ENCODE data around the gene IQSEC3.

The IQSEC3 gene

DNA sequence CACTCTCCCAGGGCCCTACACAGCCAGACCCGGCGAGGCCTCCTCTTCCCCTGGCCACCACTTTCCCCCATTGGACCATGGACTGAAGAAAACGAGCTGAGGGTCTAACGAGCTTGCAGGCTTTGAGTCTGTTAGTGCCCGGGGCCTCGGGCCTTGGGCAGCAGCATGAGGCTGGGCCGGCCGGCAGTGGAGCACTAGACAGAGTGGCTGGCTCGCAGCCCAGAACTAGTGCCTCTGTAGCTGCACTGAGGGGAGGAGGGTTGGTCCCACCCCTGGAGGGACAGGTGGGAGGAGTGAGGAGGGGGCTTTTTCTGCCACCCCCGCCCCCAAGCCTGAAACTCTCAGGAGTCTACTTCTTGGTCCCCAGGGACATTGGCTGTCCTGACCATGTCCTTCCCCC is 108.7 kb downstream of the IQSEC3 start:
- no peak overlapping the region for H3K4me3 ChIP-seq (ENCODE audit: low read depth, low read length)
- TF ChIP-seq, protein P1, sequence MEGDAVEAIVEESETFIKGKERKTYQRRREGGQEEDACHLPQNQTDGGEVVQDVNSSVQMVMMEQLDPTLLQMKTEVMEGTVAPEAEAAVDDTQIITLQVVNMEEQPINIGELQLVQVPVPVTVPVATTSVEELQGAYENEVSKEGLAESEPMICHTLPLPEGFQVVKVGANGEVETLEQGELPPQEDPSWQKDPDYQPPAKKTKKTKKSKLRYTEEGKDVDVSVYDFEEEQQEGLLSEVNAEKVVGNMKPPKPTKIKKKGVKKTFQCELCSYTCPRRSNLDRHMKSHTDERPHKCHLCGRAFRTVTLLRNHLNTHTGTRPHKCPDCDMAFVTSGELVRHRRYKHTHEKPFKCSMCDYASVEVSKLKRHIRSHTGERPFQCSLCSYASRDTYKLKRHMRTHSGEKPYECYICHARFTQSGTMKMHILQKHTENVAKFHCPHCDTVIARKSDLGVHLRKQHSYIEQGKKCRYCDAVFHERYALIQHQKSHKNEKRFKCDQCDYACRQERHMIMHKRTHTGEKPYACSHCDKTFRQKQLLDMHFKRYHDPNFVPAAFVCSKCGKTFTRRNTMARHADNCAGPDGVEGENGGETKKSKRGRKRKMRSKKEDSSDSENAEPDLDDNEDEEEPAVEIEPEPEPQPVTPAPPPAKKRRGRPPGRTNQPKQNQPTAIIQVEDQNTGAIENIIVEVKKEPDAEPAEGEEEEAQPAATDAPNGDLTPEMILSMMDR (IDR thresholded peaks at IDR 0.05; ENCODE audit: insufficient read depth, low read depth, low read length, missing control alignments) = no peak
- no peak for DNase-seq (ENCODE audit: low read depth)

DNA sequence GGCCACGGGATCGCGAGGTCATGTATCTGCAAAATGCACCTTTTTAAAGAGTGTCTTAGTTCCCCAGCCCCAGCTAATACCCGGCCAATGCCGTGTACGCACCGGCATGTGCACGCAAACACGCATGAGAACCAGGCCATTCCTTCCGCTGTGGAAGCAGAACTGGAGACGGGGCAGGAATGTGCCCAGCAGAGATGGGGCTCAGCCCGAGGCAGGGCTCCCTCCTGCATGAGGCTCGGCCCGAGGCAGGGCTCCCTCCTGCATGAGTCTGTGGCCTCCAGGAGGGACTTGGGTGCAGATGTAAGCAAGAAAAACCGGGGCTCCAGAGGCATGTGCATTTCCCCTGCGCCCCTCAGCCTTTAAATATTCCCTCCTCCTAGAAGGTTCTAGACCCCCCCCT is 109.2 kb downstream of the IQSEC3 start:
- H3K4me3 ChIP-seq (ENCODE audit: low read depth, low read length) = no peak overlapping the region
- no peak for DNase-seq (ENCODE audit: low read depth)
- TF ChIP-seq, protein P1 (IDR thresholded peaks at IDR 0.05; ENCODE audit: insufficient read depth, low read depth, low read length, missing control alignments) = no peak

- no peak for DNase-seq (ENCODE audit: low read depth)
- H3K4me3 ChIP-seq (ENCODE audit: low read depth, low read length) = no peak overlapping the region
Observed at GRCh38 chr12:176321-177181, 110.0 kb downstream of the IQSEC3 start.

GRCh38 chr12:177336-177979 is 110.9 kb downstream of the IQSEC3 start:
- TF ChIP-seq, protein P1 (IDR thresholded peaks at IDR 0.05; ENCODE audit: insufficient read depth, low read depth, low read length, missing control alignments) = no peak
- DNase-seq (ENCODE audit: low read depth) = no peak
- no peak overlapping the region for H3K4me3 ChIP-seq (ENCODE audit: low read depth, low read length)

More at GRCh38 chr12:176321-177181, 110.0 kb downstream of the IQSEC3 start:
- TF ChIP-seq, protein P1 (IDR thresholded peaks at IDR 0.05; ENCODE audit: insufficient read depth, low read depth, low read length, missing control alignments) = no peak

DNA sequence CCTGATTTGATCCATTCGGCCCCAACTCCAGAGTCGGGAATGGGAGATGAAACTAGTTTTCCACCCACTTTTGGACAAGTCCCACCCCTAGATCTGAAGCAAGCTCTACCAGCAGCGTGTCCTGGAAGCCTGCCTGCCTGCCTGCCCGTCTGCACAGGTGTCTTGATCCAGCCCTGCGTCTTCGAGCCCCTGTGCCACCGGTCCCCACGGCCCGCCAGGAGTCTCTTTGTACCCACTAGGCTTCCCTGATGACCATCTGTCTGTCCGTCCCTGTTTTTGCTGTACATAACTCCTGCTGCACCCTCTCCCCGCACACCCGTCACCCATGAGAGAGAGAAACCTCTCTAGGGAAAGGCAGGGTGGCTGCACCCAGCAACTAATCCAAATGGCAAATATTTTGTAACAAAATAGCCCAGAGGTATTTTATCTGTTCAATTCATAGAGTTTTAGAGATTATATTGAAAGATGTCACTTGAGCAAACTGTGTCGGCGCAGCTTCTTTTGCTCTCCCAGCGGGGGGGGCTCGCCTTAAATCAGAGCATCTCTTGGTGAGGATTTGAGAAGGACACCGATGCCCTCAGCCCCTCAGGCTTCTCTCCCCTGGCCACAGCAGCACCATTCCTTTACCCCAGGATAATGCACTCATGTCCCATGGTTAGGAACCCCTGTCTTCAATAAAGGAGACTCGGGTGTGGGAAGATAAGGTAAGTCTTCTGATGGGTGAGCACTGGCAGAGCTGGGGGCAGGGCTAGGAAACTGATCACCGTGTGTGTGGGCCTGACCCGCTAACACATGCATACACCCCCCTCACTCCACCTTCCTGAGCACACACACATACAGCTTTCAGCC is 111.6 kb downstream of the IQSEC3 start:
- no peak for DNase-seq (ENCODE audit: low read depth)
- TF ChIP-seq, protein P1 (IDR thresholded peaks at IDR 0.05; ENCODE audit: insufficient read depth, low read depth, low read length, missing control alignments) = no peak
- no peak overlapping the region for H3K4me3 ChIP-seq (ENCODE audit: low read depth, low read length)

DNA sequence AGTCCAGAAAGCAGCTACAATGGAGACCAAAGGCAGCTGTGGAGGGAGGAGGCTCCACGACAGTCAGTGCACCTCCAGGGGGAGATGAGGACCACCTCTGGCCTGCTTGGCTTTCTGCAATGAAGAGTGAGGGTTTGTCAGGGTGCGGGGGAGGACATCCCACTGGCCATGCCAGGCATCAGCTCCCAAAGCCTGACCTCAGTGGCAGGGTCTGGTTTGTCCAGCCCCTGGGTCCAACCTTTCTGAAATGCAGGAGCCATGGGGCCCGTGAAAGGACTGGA is 112.2 kb downstream of the IQSEC3 start:
- no peak for DNase-seq (ENCODE audit: low read depth)
- no peak overlapping the region for H3K4me3 ChIP-seq (ENCODE audit: low read depth, low read length)
- TF ChIP-seq, protein P1 (IDR thresholded peaks at IDR 0.05; ENCODE audit: insufficient read depth, low read depth, low read length, missing control alignments) = no peak

Data from GM12865 (cell line).